Chondrocyte (in vitro differentiated cells): ENCODE results near the gene AGBL1. TPM values are rescaled to one million over a fixed set of nuclear protein-coding genes. Genes with fewer than 3 reads are reported as not detected.

Experiments
- DNase-seq: peaks from one replicate; pipeline ENCODE4 v3.0.0; 2021; ENCODE audit warnings: mixed read lengths, low spot score
- H3K27ac Mint-ChIP-seq: one replicate; pipeline ENCODE4 v1.8.0; 2021; ENCODE audit warnings: mild to moderate bottlenecking, moderate library complexity, mixed read lengths; ENCODE audit not compliant: unreplicated experiment
- H3K27me3 Mint-ChIP-seq: 2 replicates; pipeline ENCODE4 v1.8.0; 2021; ENCODE audit warnings: low read depth, mixed read lengths
- H3K36me3 Mint-ChIP-seq: 2 replicates; pipeline ENCODE4 v1.8.0; 2021; ENCODE audit warnings: low read depth, mixed read lengths
- H3K4me1 Mint-ChIP-seq: 2 replicates; pipeline ENCODE4 v1.8.0; 2021; ENCODE audit warnings: low read depth, mild to moderate bottlenecking, mixed read lengths
- H3K4me3 Mint-ChIP-seq: one replicate; pipeline ENCODE4 v1.8.0; 2021; ENCODE audit warnings: mild to moderate bottlenecking, moderate library complexity, mixed read lengths; ENCODE audit not compliant: unreplicated experiment
- H3K9me3 Mint-ChIP-seq: 2 replicates; pipeline ENCODE4 v1.8.0; 2021; ENCODE audit warnings: low read depth, mixed read lengths
- total RNA-seq: library from RNA; stranded (reverse); gene quantifications from 3 replicates; pipeline ENCODE4 v1.2.1, GENCODE V29; 2021
- TF ChIP-seq, protein P1 (sequence below): fragments of 200-600 bp; sonication (generic); IDR thresholded peaks from 2 replicates; pipeline ENCODE4 v1.5.0; 2021; ENCODE audit warnings: antibody characterized with exemption, mild to moderate bottlenecking, moderate library complexity

Gene AGBL1
- total RNA-seq, 1 donor from 2014 or later: not detected

DNA sequence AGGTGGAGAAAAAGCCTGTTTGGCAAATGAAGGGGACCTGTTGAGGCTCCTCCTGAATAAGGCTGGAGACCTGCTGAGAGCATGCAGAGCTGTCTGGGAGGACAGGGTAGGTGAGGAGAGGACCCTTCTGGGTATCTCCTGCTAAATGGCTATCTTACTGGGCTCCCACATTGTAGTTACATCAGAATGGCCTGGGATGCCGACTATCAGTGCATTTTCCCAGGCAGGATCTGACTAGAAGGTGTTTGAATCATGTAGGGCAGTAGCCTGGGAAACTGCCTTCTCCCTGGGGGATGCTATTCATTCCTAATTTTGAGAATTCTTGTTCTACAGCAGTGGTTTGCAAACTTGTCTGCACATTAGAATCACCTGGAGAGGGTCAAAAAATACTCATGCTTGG, 631 bp downstream of the AGBL1 start:
- H3K27me3 Mint-ChIP-seq: no peaks in the 10 kb centered on the region
- H3K27ac Mint-ChIP-seq: no peak overlapping the region
- no peaks in the 10 kb centered on the region for H3K36me3 Mint-ChIP-seq
- no peaks in the 10 kb centered on the region for H3K4me1 Mint-ChIP-seq
- TF ChIP-seq, protein P1, sequence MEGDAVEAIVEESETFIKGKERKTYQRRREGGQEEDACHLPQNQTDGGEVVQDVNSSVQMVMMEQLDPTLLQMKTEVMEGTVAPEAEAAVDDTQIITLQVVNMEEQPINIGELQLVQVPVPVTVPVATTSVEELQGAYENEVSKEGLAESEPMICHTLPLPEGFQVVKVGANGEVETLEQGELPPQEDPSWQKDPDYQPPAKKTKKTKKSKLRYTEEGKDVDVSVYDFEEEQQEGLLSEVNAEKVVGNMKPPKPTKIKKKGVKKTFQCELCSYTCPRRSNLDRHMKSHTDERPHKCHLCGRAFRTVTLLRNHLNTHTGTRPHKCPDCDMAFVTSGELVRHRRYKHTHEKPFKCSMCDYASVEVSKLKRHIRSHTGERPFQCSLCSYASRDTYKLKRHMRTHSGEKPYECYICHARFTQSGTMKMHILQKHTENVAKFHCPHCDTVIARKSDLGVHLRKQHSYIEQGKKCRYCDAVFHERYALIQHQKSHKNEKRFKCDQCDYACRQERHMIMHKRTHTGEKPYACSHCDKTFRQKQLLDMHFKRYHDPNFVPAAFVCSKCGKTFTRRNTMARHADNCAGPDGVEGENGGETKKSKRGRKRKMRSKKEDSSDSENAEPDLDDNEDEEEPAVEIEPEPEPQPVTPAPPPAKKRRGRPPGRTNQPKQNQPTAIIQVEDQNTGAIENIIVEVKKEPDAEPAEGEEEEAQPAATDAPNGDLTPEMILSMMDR: no peak
- no peaks in the 10 kb centered on the region for H3K9me3 Mint-ChIP-seq
- H3K4me3 Mint-ChIP-seq: no peak overlapping the region
- DNase-seq: no peak

DNA sequence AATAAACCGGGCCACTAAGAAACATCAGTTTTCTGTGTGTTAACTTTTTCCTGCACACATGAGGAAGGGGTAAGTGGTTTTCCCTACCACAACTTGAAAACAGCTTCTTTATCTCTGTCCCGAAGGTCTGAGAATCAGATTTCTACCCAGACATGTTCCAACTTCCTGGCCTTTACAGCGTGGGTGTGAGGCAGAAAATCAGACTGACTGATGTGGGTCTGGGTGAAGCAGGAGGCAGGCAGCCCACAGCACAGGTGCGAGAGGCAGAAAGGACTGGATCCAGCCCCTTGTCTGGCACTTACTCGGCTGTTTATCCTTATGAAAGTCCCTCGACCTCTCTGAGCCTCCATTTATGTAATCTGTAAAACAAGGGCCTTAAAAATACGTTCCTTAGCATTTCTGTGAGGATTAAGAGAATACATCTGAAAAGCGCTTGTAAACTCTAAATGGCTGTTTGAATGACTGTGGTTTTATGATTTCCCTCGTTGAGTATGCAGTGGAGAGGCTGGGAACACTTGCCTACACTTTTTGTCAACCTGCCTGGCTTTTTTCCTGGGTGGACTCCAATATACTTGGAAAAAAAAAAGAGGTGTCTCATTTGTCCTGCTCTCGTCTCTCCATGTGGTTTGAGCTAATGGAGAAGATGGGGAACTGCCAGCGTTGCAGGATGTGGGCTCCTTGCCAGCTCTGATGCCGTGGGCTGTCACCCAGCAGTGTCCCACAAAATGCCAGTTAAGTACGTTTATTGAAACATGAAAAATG, 3.1 kb downstream of the AGBL1 start:
- TF ChIP-seq, protein P1: no peak
- Mint-ChIP-seq H3K9me3 (no peaks in the 10 kb centered on the region), H3K27me3 (no peaks in the 10 kb centered on the region), H3K4me3 (no peak overlapping the region), H3K27ac (no peak overlapping the region), H3K4me1 (no peaks in the 10 kb centered on the region), H3K36me3 (no peaks in the 10 kb centered on the region)
- no peak for DNase-seq

DNA sequence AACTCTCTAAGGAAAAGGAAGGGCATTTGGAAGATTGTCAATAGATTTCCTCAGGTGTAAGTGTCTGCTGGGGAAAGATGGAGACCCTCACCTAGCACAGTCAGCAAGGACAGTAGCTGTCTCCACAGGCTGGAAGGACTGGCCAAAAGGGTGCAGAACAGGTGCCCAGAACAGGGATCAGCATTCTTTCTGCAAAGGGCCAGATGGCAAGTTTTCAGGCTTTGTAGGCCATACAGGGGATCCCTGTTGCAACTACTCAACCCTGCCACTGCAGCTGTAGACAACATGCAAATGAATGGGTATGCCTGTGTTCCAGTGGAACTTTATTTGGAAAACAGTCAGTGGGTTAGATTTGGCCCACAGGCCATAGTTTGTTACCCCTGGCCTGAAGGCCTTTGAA, 8.1 kb downstream of the AGBL1 start:
- H3K4me3 Mint-ChIP-seq: no peak overlapping the region
- no peaks in the 10 kb centered on the region for H3K9me3 Mint-ChIP-seq
- TF ChIP-seq, protein P1: no peak
- peaks cover 1% of the 10 kb centered on the region for H3K27me3 Mint-ChIP-seq
- DNase-seq: no peak
- H3K4me1 Mint-ChIP-seq: no peaks in the 10 kb centered on the region
- H3K27ac Mint-ChIP-seq: no peak overlapping the region
- no peaks in the 10 kb centered on the region for H3K36me3 Mint-ChIP-seq

DNA sequence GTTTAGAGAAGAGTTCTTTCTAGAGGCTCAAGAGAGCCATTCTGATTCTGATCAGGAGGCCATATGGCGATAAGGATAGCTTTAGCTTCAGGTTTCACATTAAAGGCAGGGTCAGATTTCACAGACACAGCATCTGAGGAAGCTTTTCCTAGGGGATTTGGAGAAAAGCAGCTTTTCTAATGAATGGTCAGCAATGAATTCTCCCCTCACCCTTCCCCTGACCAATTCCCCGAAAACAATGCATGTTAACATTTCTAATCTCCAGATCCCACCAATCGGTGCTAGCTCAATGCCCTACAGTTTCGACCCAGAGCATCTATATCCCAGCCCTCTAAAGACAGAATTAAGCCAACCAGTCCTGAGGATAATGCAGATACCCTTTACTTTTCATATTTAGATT, 9.8 kb downstream of the AGBL1 start:
- DNase-seq: no peak
- Mint-ChIP-seq H3K4me1 (no peaks in the 10 kb centered on the region), H3K27me3 (peaks cover 1% of the 10 kb centered on the region), H3K27ac (no peak overlapping the region), H3K4me3 (no peak overlapping the region), H3K36me3 (no peaks in the 10 kb centered on the region), H3K9me3 (no peaks in the 10 kb centered on the region)
- TF ChIP-seq, protein P1: no peak

DNA sequence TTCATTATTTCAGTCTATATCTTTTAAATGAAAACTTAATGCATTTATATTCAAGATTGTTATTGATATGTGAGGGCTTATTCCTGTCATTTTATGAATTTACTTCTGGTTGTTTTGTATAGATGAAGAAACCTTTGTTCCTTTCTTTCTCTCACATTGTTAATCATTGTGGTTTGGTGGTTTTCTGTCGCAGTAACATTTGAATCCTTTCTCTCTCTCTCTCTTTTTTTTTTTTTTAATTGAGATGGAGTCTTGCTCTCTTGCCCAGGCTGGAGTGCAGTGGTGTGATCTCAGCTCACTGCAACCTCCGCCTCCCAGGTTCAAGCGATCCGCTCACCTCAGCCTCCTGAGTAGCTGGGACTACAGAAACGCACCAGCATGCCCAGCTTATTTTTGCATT, 22.1 kb downstream of the AGBL1 start:
- Mint-ChIP-seq H3K4me1 (no peaks in the 10 kb centered on the region), H3K27ac (no peak overlapping the region), H3K4me3 (no peak overlapping the region), H3K9me3 (peaks cover 14% of the 10 kb centered on the region), H3K36me3 (no peaks in the 10 kb centered on the region), H3K27me3 (no peaks in the 10 kb centered on the region)
- TF ChIP-seq, protein P1: no peak
- no peak for DNase-seq
